ENCODE results near the gene AIP.

DNA sequence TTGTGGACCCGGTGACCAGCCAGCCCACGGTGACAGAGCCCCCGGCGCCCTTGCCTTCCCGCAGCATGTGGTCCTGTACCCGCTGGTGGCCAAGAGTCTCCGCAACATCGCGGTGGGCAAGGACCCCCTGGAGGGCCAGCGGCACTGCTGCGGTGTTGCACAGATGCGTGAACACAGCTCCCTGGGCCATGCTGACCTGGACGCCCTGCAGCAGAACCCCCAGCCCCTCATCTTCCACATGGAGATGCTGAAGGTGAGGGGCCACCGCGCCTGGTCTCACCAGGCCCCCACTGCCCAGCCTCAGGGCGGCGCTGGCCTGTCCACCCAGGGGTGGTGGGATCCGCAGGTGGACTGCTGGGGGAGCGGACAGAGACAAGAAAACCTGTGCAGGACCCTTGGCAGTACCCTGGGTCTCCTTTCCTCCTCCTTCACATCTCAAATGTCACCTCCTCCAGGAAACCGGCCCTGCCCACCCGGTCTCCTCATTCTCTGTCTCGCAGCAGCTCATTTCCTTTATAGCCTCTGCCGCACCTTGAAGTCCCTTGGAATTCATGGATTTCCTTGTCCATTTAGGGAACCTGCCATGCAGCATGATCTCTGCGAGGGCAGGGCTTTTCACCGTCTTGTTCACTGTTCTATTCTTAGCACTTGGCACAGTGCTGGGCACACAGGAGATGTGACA is 6.5 kb downstream of the AIP start:
- no peak for TF ChIP-seq EZH2 (IDR thresholded peaks at IDR 0.05; ENCODE audit: low read length, missing control alignments)
- TF ChIP-seq, protein P1, sequence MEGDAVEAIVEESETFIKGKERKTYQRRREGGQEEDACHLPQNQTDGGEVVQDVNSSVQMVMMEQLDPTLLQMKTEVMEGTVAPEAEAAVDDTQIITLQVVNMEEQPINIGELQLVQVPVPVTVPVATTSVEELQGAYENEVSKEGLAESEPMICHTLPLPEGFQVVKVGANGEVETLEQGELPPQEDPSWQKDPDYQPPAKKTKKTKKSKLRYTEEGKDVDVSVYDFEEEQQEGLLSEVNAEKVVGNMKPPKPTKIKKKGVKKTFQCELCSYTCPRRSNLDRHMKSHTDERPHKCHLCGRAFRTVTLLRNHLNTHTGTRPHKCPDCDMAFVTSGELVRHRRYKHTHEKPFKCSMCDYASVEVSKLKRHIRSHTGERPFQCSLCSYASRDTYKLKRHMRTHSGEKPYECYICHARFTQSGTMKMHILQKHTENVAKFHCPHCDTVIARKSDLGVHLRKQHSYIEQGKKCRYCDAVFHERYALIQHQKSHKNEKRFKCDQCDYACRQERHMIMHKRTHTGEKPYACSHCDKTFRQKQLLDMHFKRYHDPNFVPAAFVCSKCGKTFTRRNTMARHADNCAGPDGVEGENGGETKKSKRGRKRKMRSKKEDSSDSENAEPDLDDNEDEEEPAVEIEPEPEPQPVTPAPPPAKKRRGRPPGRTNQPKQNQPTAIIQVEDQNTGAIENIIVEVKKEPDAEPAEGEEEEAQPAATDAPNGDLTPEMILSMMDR (conservative IDR thresholded peaks at IDR 0.05 in 1 of 2, IDR thresholded peaks at IDR 0.05 in 1 of 2; ENCODE audit: low read depth in 1 of 2, low read length in 2 of 2) = no peak

All from fibroblast of lung (primary cell).